IMR-90 (cell line): ENCODE measurements around the gene TJAP1. TPM values are rescaled to one million over a fixed set of nuclear protein-coding genes. Genes with fewer than 3 reads are reported as not detected.

ENCODE experiments used
- ATAC-seq: fragments of 200-7000 bp; cut with Tn5 transposase; 2 replicates; pipeline ENCODE4 v1.9.1; 2020; ENCODE audit warnings: low read depth, mild to moderate bottlenecking, moderate library complexity
- BruUV-seq: library from RNA; stranded (reverse); fragments of 400-500 nt; replicated peaks from 2 replicates; lab custom pipeline; 2021; lab: Mats Ljungman, UMichigan
- CTCF ChIA-PET: fragments of 300-600 bp; formaldehyde crosslinking; extraction: SDS; loops from one replicate; lab custom pipeline; 2021; ENCODE audit warnings: antibody characterized with exemption; lab: Yijun Ruan, JAX
- POLR2A ChIA-PET: fragments of 300-600 bp; sonication (Branson Sonifier 250); formaldehyde crosslinking; loops from one replicate; lab custom pipeline; 2022; ENCODE audit warnings: antibody characterized with exemption; ENCODE audit not compliant: unreplicated experiment; lab: Charles Lee
- DNase-seq: peaks from one replicate; pipeline ENCODE4 v3.0.0; 2013
- H2AFZ ChIP-seq: replicated peaks from 2 replicates; pipeline ENCODE3; 2013; ENCODE audit warnings: low read length, mild to moderate bottlenecking; ENCODE audit not compliant: poor library complexity
- H2AK5ac ChIP-seq: 2 replicates; pipeline ENCODE4 v1.6.1; 2013; ENCODE audit warnings: low read depth, low read length, inconsistent platforms
- H2AK9ac ChIP-seq: replicated peaks from 2 replicates; pipeline ENCODE3; 2013; ENCODE audit warnings: mild to moderate bottlenecking, low read depth, low read length, moderate library complexity; ENCODE audit not compliant: poor library complexity
- H2BK120ac ChIP-seq: 2 replicates; pipeline ENCODE4 v1.6.1; 2013; ENCODE audit warnings: low read depth, low read length, inconsistent platforms
- H2BK15ac ChIP-seq: 3 replicates; pipeline ENCODE4 v1.6.1; 2013; ENCODE audit warnings: low read depth, low read length, inconsistent platforms
- H2BK20ac ChIP-seq: 2 replicates; pipeline ENCODE4 v1.6.1; 2013; ENCODE audit warnings: low read depth, mild to moderate bottlenecking, inconsistent platforms, low read length, moderate library complexity
- H2BK5ac ChIP-seq: 2 replicates; pipeline ENCODE4 v1.6.1; 2013; ENCODE audit warnings: mild to moderate bottlenecking, low read depth, low read length, inconsistent platforms; ENCODE audit not compliant: poor library complexity, severe bottlenecking
- H3K14ac ChIP-seq: replicated peaks from 2 replicates; pipeline ENCODE4 v1.6.1; 2013; ENCODE audit warnings: low read depth, low read length, inconsistent platforms
- H3K18ac ChIP-seq: 2 replicates; pipeline ENCODE4 v1.6.1; 2013; ENCODE audit warnings: low read depth, low read length, control low read depth
- H3K23ac ChIP-seq: 2 replicates; pipeline ENCODE4 v1.6.1; 2013; ENCODE audit warnings: low read depth, low read length, inconsistent platforms
- H3K27ac ChIP-seq: 2 replicates; pipeline ENCODE4 v1.5.1; 2013; ENCODE audit warnings: mild to moderate bottlenecking, control low read depth, low read length; ENCODE audit not compliant: insufficient read depth
- H3K27me3 ChIP-seq: 2 replicates; pipeline ENCODE4 v1.6.1; 2013; ENCODE audit warnings: low read length; ENCODE audit not compliant: control insufficient read depth, insufficient read depth
- H3K36me3 ChIP-seq: 2 replicates; pipeline ENCODE4 v1.6.1; 2013; ENCODE audit warnings: low read length, mixed read lengths; ENCODE audit not compliant: control insufficient read depth, insufficient read depth
- H3K4ac ChIP-seq: 2 replicates; pipeline ENCODE4 v1.6.1; 2013; ENCODE audit warnings: low read depth, low read length, inconsistent platforms
- H3K4me1 ChIP-seq: 2 replicates; pipeline ENCODE4 v1.6.1; 2013; ENCODE audit warnings: low read length, mixed read lengths; ENCODE audit not compliant: control insufficient read depth, insufficient read depth
- H3K4me2 ChIP-seq: 2 replicates; pipeline ENCODE4 v1.6.1; 2013; ENCODE audit warnings: low read depth, mild to moderate bottlenecking, control low read depth, low read length, moderate library complexity
- H3K4me3 ChIP-seq: 2 replicates; pipeline ENCODE4 v1.5.1; 2013; ENCODE audit warnings: low read depth, mild to moderate bottlenecking, control low read depth, low read length, moderate library complexity; ENCODE audit not compliant: insufficient read depth
- H3K56ac ChIP-seq: 2 replicates; pipeline ENCODE4 v1.6.1; 2013; ENCODE audit warnings: low read length, inconsistent platforms; ENCODE audit not compliant: insufficient read depth; ENCODE audit errors: extremely low read depth
- H3K79me1 ChIP-seq, 2 experiments: 2 replicates each; pipeline ENCODE4 v1.6.1; 2013; ENCODE audit warnings: low read length in 2 of 2, inconsistent platforms in 1 of 2, low read depth in 1 of 2
- H3K9ac ChIP-seq: 2 replicates; pipeline ENCODE4 v1.6.1; 2013; ENCODE audit warnings: low read depth, low read length, control low read depth
- H3K9me1 ChIP-seq: 2 replicates; pipeline ENCODE4 v1.6.1; 2013; ENCODE audit warnings: low read length, inconsistent platforms; ENCODE audit not compliant: insufficient read depth
- H3K9me3 ChIP-seq: 2 replicates; pipeline ENCODE4 v1.6.1; 2013; ENCODE audit warnings: low read length; ENCODE audit not compliant: control insufficient read depth, insufficient read depth
- H4K20me1 ChIP-seq: 2 replicates; pipeline ENCODE4 v1.6.1; 2013; ENCODE audit warnings: low read length, inconsistent platforms; ENCODE audit not compliant: insufficient read depth
- H4K5ac ChIP-seq: 2 replicates; pipeline ENCODE4 v1.6.1; 2013; ENCODE audit warnings: mild to moderate bottlenecking, low read depth, low read length, control low read depth
- H4K8ac ChIP-seq, 2 experiments: 2 replicates each; pipeline ENCODE4 v1.6.1; 2013; ENCODE audit warnings: low read depth in 2 of 2, low read length in 2 of 2, control low read depth in 1 of 2, inconsistent platforms in 1 of 2
- H4K91ac ChIP-seq: 2 replicates; pipeline ENCODE4 v1.6.1; 2013; ENCODE audit warnings: low read depth, low read length, inconsistent platforms; ENCODE audit not compliant: insufficient read depth
- BHLHE40 ChIP-seq: fragments of 150-350 bp; IDR thresholded peaks from 2 replicates; pipeline ENCODE4 v1.6.1; 2016; ENCODE audit warnings: mild to moderate bottlenecking, low read depth, low read length
- CEBPB ChIP-seq: IDR thresholded peaks from 2 replicates; pipeline ENCODE4 v1.6.1; 2012; ENCODE audit warnings: low read depth, low read length, improper control_type of control experiment
- CTCF ChIP-seq: conservative IDR thresholded peaks from 2 replicates; pipeline ENCODE4 v1.5.1; 2012; ENCODE audit warnings: mild to moderate bottlenecking, low read depth, low read length, improper control_type of control experiment
- FOS ChIP-seq: fragments of 150-350 bp; IDR thresholded peaks from 2 replicates; pipeline ENCODE4 v1.6.1; 2016; ENCODE audit warnings: low read depth, low read length
- MAZ ChIP-seq: IDR thresholded peaks from 2 replicates; pipeline ENCODE4 v1.6.1; 2012; ENCODE audit warnings: low read depth, mild to moderate bottlenecking, low read length, improper control_type of control experiment, moderate library complexity, borderline replicate concordance
- MXI1 ChIP-seq: IDR thresholded peaks from 2 replicates; pipeline ENCODE4 v1.6.1; 2012; ENCODE audit warnings: low read depth, mild to moderate bottlenecking, low read length, moderate library complexity, borderline replicate concordance
- POLR2A ChIP-seq: IDR thresholded peaks from 2 replicates; pipeline ENCODE4 v1.6.1; 2012; ENCODE audit warnings: mild to moderate bottlenecking, low read depth, low read length
- RAD21 ChIP-seq: IDR thresholded peaks from 2 replicates; pipeline ENCODE4 v1.6.1; 2012; ENCODE audit warnings: low read length, improper control_type of control experiment
- RFX5 ChIP-seq: IDR thresholded peaks from 2 replicates; pipeline ENCODE4 v1.8.0; 2012; ENCODE audit warnings: low read depth, mild to moderate bottlenecking, low read length, moderate library complexity
- SMC3 ChIP-seq: fragments of 150-350 bp; IDR thresholded peaks from 2 replicates; pipeline ENCODE4 v1.6.1; 2016; ENCODE audit warnings: low read depth, mild to moderate bottlenecking, antibody characterized with exemption, low read length, moderate library complexity
- USF2 ChIP-seq: fragments of 150-350 bp; IDR thresholded peaks from 2 replicates; pipeline ENCODE4 v1.6.1; 2017; ENCODE audit warnings: mild to moderate bottlenecking, antibody characterized with exemption, low read length, low read depth
- WGBS, 2 experiments: methylation state at CpG; one replicate each; pipeline versions ENCODE4 v1.1.5 to v1.1.7; 2013; ENCODE audit warnings: missing lambda C conversion rate in 2 of 2; ENCODE audit not compliant: insufficient read length in 1 of 2; ENCODE audit errors: extremely low coverage in 2 of 2; 5-methylcytosine and 5-hydroxymethylcytosine counted together
- dilution Hi-C: fragments of 300-500 bp; cut with HindIII; formaldehyde crosslinking; loops from one replicate; pipeline ENCODE4 v1.14.3; 2018; ENCODE audit warnings: low sequenced_read_pairs; ENCODE audit not compliant: unreplicated experiment
- in situ Hi-C: fragments of 300-500 bp; cut with MboI; formaldehyde crosslinking; loops from 3 replicates; pipeline ENCODE4 v1.14.3; 2019; ENCODE audit warnings: low sequenced_read_pairs, inconsistent platforms, mixed read lengths
- intact Hi-C: fragments of 100-400 bp; cut with micrococcal nuclease; formaldehyde crosslinking; loops from 2 replicates; pipeline ENCODE4 v1.10.0; 2022
- polyA plus RNA-seq, 3 experiments: library from polyadenylated mRNA; depleted of rRNA; stranded (reverse); fragments of >200 nt; gene quantifications; 2 replicates each; pipeline ENCODE4 v1.2.3, GENCODE V29; 2012; ENCODE audit warnings: low replicate concordance in 1 of 3
- total RNA-seq: library from RNA; depleted of rRNA; stranded (reverse); fragments of >200 nt; gene quantifications from 2 replicates; pipeline ENCODE4 v1.2.3, GENCODE V29; 2012

Gene TJAP1
- total and polyA plus RNA-seq, 2 of the 4 experiments (the other 2 are of a cell fraction) = 12.2 to 34.2 TPM

GRCh38 chr6:43494766-43495165 lies 17.4 kb downstream of the TJAP1 start:
- no peak overlapping the region for H2BK120ac ChIP-seq
- no peak overlapping the region for H2BK20ac ChIP-seq
- no peaks in the 10 kb centered on the region for H3K27me3 ChIP-seq
- H2AFZ ChIP-seq = no peak overlapping the region
- H3K14ac ChIP-seq = no peak overlapping the region
- in situ Hi-C loops = loop anchor here (5.0 to 10.0 kb wide), 3 partner anchors 32 to 237 kb away; no protein-coding TSS in a partner anchor
- no peak overlapping the region for H3K56ac ChIP-seq
- H2AK5ac ChIP-seq = no peak overlapping the region
- H3K4me1 ChIP-seq = peaks cover 46% of the 10 kb centered on the region
- H3K9me1 ChIP-seq = peaks cover 34% of the 10 kb centered on the region
- dilution Hi-C loops = no loop called here
- H3K18ac ChIP-seq = no peak overlapping the region
- H3K9me3 ChIP-seq = no peaks in the 10 kb centered on the region
- H4K8ac ChIP-seq = no peak overlapping the region
- 95% methylated on average over 3 of the region's 4 CpGs; no CpG with 5 or more reads in 1 of the 2 experiments for WGBS, 2 experiments
- peaks cover 13% of the 10 kb centered on the region for H3K36me3 ChIP-seq
- H2AK9ac ChIP-seq = peak overlapping the region; percentile 17
- POLR2A ChIA-PET = no interaction called here
- H3K27ac ChIP-seq = no peak overlapping the region
- no TSS peak for BruUV-seq
- CTCF ChIA-PET = interaction anchor here (0.5 to 3.3 kb wide), 2 partner anchors 12 to 14 kb away, joined by 3 to 17 read pairs; no protein-coding TSS in a partner anchor
- H3K4me2 ChIP-seq = no peak overlapping the region
- TF ChIP-seq CTCF = no peak
- TF ChIP-seq MAZ = no peak
- TF ChIP-seq BHLHE40 = no peak
- no peak for TF ChIP-seq USF2
- no peak for TF ChIP-seq MXI1
- no peak for TF ChIP-seq SMC3
- TF ChIP-seq RFX5 = no peak
- no peak for TF ChIP-seq CEBPB
- no peak for TF ChIP-seq POLR2A
- TF ChIP-seq RAD21 = no peak
- TF ChIP-seq FOS = no peak
- no peak overlapping the region for H4K5ac ChIP-seq
- no peak overlapping the region for H3K9ac ChIP-seq
- no peak overlapping the region for H2BK15ac ChIP-seq
- DNase-seq (no peak), ATAC-seq (no peak)
- H3K79me1 ChIP-seq = peaks cover 34 to 67% of the 10 kb centered on the region in 2 experiments
- H4K20me1 ChIP-seq = peaks cover 22% of the 10 kb centered on the region; the same call in 1 of the 2 replicates
- H4K91ac ChIP-seq = no peak overlapping the region
- H3K4me3 ChIP-seq = no peak overlapping the region
- intact Hi-C loops = loop anchor here (5.0 kb wide), 1 partner anchor 127 kb away; the partner anchor contains the start of gene ZNF318
- H3K4ac ChIP-seq = no peak overlapping the region
- H2BK5ac ChIP-seq = peak overlapping the region; percentile 11
- no peak overlapping the region for H3K23ac ChIP-seq
